Gastrocnemius medialis (tissue), 4 donors: ENCODE results near the gene PRKAG2. TPM values are rescaled to one million over a fixed set of nuclear protein-coding genes. Genes with fewer than 3 reads are reported as not detected.

Experiments used
- ATAC-seq, 2 donors: fragments of 150-250 bp; one replicate each; pipeline ENCODE4 v1.9.1; 2016
- DNase-seq, 2 donors: peaks; one replicate each; pipeline ENCODE4 v3.0.0-alpha.2; 2019
- H3K27ac ChIP-seq, 4 donors: fragments of 200-600 bp; sonication (generic); 1 replicate in 1 of 4; 2 replicates in 3 of 4; pipeline ENCODE4 v1.5.1; 2016 to 2018; ENCODE audit warnings: mild to moderate bottlenecking in 2 of 4, moderate library complexity in 1 of 4
- H3K27me3 ChIP-seq, 3 donors: fragments of 200-600 bp; sonication (generic) in 2 of 3; 1 replicate in 1 of 3; 2 replicates in 2 of 3; pipeline versions ENCODE4 v1.5.1 to v1.6.0; 2016 to 2019; ENCODE audit warnings: mild to moderate bottlenecking in 1 of 3, moderate library complexity in 1 of 3
- H3K36me3 ChIP-seq, 2 donors: fragments of 200-600 bp; sonication (generic) in 1 of 2; one replicate each; pipeline ENCODE4 v1.5.1; 2017 to 2018
- H3K4me1 ChIP-seq, 2 donors: fragments of 200-600 bp; sonication (generic) in 1 of 2; one replicate each; pipeline ENCODE4 v1.5.1; 2016 to 2017; ENCODE audit warnings: mild to moderate bottlenecking in 2 of 2
- H3K4me3 ChIP-seq, 4 donors: fragments of 200-600 bp; sonication (generic) in 3 of 4; 1 replicate in 1 of 4; 2 replicates in 3 of 4; pipeline ENCODE4 v1.5.1; 2016 to 2019; ENCODE audit warnings: mild to moderate bottlenecking in 2 of 4
- H3K9me3 ChIP-seq, 3 donors: fragments of 200-600 bp; sonication (generic) in 2 of 3; 1 replicate in 1 of 3; 2 replicates in 2 of 3; pipeline ENCODE4 v1.5.1; 2016 to 2019
- CTCF ChIP-seq, 5 experiments: fragments of 450-650 bp in 3 of 5; fragments of 200-600 bp in 2 of 5; sonication (generic) in 2 of 5; IDR thresholded peaks in 4 of 5; conservative IDR thresholded peaks in 1 of 5; 1 replicate in 4 of 5; 2 replicates in 1 of 5; pipeline ENCODE4 v1.5.1; 2016 to 2019; ENCODE audit warnings: antibody characterized with exemption in 5 of 5, mild to moderate bottlenecking in 3 of 5, moderate library complexity in 3 of 5
- POLR2A ChIP-seq, 2 donors: fragments of 450-650 bp; IDR thresholded peaks; one replicate each; pipeline ENCODE4 v1.6.1; 2017; ENCODE audit warnings: antibody characterized with exemption in 2 of 2, mild to moderate bottlenecking in 2 of 2, moderate library complexity in 2 of 2
- in situ Hi-C, 4 donors: fragments of 200-750 bp; cut with MboI; loops; one replicate each; pipeline versions ENCODE4 v1.15.0 to v1.8.0; 2017; ENCODE audit warnings: low sequenced_read_pairs in 4 of 4
- intact Hi-C: fragments of 100-400 bp; cut with DNase I; formaldehyde crosslinking; loops from one replicate; pipeline ENCODE4 v1.15.1; 2023; ENCODE audit warnings: low total_unique reads
- total RNA-seq, 4 donors: library from RNA; depleted of rRNA; stranded (reverse); fragments of >200 nt; gene quantifications; one replicate each; pipeline versions ENCODE4 v1.1.0 to v1.2.3, GENCODE V29; 2016

Gene PRKAG2
- total RNA-seq, 4 donors from 2014 or later: 5.3 to 32.6 (median 13.9) TPM

DNA sequence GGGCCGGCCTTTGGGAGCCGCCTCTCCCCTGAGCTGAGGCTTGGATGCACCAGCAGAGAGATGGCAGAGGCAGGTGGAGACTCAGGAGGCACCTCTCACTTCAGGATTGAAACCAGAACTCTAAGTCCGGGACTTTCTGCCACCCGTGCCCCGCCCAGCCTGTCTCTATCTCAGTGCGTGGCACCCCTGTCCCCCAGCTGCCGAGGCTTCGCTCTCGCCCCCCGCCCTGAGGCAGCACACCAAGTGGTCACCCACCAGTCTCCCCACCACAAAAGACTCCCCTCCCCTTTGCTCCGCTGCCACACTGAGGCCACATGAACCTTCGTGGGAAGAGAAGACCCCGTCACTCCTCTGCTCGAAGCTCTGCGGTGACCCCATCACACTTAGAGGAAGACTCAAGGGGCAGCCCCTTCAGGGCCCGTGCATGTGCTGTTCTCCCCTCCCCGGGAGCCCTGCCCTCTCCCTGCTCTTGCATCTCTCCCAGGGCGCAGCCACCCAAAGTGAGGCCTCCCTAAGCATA lies 166.7 kb downstream of the PRKAG2 start:
- Histone ChIP-seq H3K4me1 (peaks cover 26 to 41% of the 10 kb centered on the region in 2 donors), H3K36me3 (no peaks in the 10 kb centered on the region), H3K27ac (peak overlapping the region in 3 of 4 donors; percentile 19 to 73 (median 69)), H3K27me3 (no peaks in the 10 kb centered on the region), H3K4me3 (no peak overlapping the region), H3K9me3 (no peaks in the 10 kb centered on the region)
- in situ Hi-C loops (no loop called here), intact Hi-C loops (no loop called here)
- TF ChIP-seq POLR2A (IDR thresholded peaks at IDR 0.05): no peak
- TF ChIP-seq CTCF (IDR thresholded peaks at IDR 0.05 in 4 of 5, conservative IDR thresholded peaks at IDR 0.05 in 1 of 5): no peak
- ATAC-seq (no peak), DNase-seq (no peak)

- intact Hi-C loops (loop anchor here (5.0 kb wide), 3 partner anchors 192 to 462 kb away; partner anchors contain the start of genes RHEB and SMARCD3), in situ Hi-C loops (no loop called here)
- no peaks in the 10 kb centered on the region for H3K36me3 ChIP-seq
- peak overlapping the region; percentile 72 to 74 (median 74) for H3K27ac ChIP-seq
- TF ChIP-seq CTCF (IDR thresholded peaks at IDR 0.05 in 4 of 5, conservative IDR thresholded peaks at IDR 0.05 in 1 of 5): no peak
- no peak for TF ChIP-seq POLR2A (IDR thresholded peaks at IDR 0.05)
- H3K4me1 ChIP-seq: peaks cover 29 to 43% of the 10 kb centered on the region in 2 donors
- H3K27me3 ChIP-seq: no peaks in the 10 kb centered on the region
- DNase-seq (no peak), ATAC-seq (no peak)
- H3K9me3 ChIP-seq: no peaks in the 10 kb centered on the region
- H3K4me3 ChIP-seq: no peak overlapping the region
These were observed 167.5 kb downstream of the PRKAG2 start for GRCh38 chr7:151709141-151710038.

DNA sequence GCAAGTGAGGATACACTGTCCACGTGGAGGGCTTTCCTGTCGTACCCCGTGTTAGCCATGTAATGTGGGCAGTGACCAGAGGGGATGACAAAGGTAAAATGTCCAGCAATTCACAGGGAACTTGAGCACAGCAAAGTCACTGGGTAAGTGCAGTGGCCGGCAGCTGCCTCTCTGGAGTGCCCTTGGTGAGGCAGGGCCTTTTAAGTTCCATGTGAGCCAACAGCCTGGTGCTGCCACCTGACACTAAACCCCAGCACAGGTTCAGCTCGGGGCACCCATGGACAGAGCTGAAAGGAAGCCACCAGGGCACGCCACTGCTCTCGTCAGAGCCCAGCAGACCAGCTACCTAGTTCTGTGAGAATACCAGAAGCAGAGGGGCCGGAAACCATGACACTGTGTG lies 168.3 kb downstream of the PRKAG2 start:
- intact Hi-C loops: loop anchor here (1.0 to 5.0 kb wide), 5 partner anchors 13 to 461 kb away; partner anchors contain the start of genes RHEB and SMARCD3
- Histone ChIP-seq H3K36me3 (no peaks in the 10 kb centered on the region), H3K4me1 (peaks cover 29 to 43% of the 10 kb centered on the region in 2 donors), H3K9me3 (no peaks in the 10 kb centered on the region), H3K4me3 (no peak overlapping the region), H3K27ac (peak overlapping the region; percentile 72 to 74 (median 74)), H3K27me3 (no peaks in the 10 kb centered on the region)
- ATAC-seq (peak; percentile 51 to 67), DNase-seq (peak; percentile 84 to 94)
- in situ Hi-C loops: no loop called here
- TF ChIP-seq POLR2A (IDR thresholded peaks at IDR 0.05) (peak; percentile 62 to 70), CTCF (IDR thresholded peaks at IDR 0.05 in 4 of 5, conservative IDR thresholded peaks at IDR 0.05 in 1 of 5) (peak in 1 of 5 experiments; percentile 43)

- no peak overlapping the region for H3K4me3 ChIP-seq
- peak in 3 of 5 experiments; percentile 17 to 29 (median 27) for TF ChIP-seq CTCF (IDR thresholded peaks at IDR 0.05 in 4 of 5, conservative IDR thresholded peaks at IDR 0.05 in 1 of 5)
- no peak for TF ChIP-seq POLR2A (IDR thresholded peaks at IDR 0.05)
- in situ Hi-C loops: no loop called here
- peak overlapping the region; percentile 72 to 74 (median 74) for H3K27ac ChIP-seq
- DNase-seq: no peak
- H3K4me1 ChIP-seq: peaks cover 29 to 43% of the 10 kb centered on the region in 2 donors
- H3K36me3 ChIP-seq: no peaks in the 10 kb centered on the region
- no peaks in the 10 kb centered on the region for H3K27me3 ChIP-seq
- ATAC-seq: no peak
- intact Hi-C loops: loop anchor here (1.0 to 5.0 kb wide), 5 partner anchors 12 to 460 kb away; partner anchors contain the start of genes RHEB and SMARCD3
- no peaks in the 10 kb centered on the region for H3K9me3 ChIP-seq
These were observed 169.2 kb downstream of the PRKAG2 start for GRCh38 chr7:151707757-151708156.
